ENCODE results near the gene PYGO2. TPM values are rescaled to one million over a fixed set of nuclear protein-coding genes. Genes with fewer than 3 reads are reported as not detected.
A peak's percentile ranks its signal among the peaks of the same experiment; 100 is the strongest.

Gene PYGO2
- total RNA-seq, 4 donors from 2014 or later = 20.2 to 35.3 (median 27.7) TPM

- H3K27ac ChIP-seq (replicated peaks in 1 of 4) = peak within 1 kb of the TSS; percentile 96 to 98 (median 96)
- peak within 1 kb of the TSS; percentile 63 to 77 (median 70) for H3K4me3 ChIP-seq
- peaks cover 41 to 60% (median 53%) of the 10 kb centered on the region in 4 donors for H3K4me1 ChIP-seq
- under 1% methylated on average over 47 of the region's 47 CpGs for WGBS
- peaks cover 0 to 11% (median 2%) of the 10 kb centered on the region in 4 donors for H3K36me3 ChIP-seq
- no peaks in the 10 kb centered on the region for H3K9me3 ChIP-seq
- intact Hi-C loops (cut with DNase I) = no loop called here
- no peaks in the 10 kb centered on the region for H3K27me3 ChIP-seq
- TF ChIP-seq EP300 (IDR thresholded peaks at IDR 0.05) (no peak), POLR2A (IDR thresholded peaks at IDR 0.05; ENCODE audit: low read depth) (peak; percentile 77), POLR2AphosphoS5 (IDR thresholded peaks at IDR 0.05) (peak in 1 of 2 donors; percentile 82)
- TF ChIP-seq, protein P1, sequence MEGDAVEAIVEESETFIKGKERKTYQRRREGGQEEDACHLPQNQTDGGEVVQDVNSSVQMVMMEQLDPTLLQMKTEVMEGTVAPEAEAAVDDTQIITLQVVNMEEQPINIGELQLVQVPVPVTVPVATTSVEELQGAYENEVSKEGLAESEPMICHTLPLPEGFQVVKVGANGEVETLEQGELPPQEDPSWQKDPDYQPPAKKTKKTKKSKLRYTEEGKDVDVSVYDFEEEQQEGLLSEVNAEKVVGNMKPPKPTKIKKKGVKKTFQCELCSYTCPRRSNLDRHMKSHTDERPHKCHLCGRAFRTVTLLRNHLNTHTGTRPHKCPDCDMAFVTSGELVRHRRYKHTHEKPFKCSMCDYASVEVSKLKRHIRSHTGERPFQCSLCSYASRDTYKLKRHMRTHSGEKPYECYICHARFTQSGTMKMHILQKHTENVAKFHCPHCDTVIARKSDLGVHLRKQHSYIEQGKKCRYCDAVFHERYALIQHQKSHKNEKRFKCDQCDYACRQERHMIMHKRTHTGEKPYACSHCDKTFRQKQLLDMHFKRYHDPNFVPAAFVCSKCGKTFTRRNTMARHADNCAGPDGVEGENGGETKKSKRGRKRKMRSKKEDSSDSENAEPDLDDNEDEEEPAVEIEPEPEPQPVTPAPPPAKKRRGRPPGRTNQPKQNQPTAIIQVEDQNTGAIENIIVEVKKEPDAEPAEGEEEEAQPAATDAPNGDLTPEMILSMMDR (IDR thresholded peaks at IDR 0.05) = no peak
- DNase-seq (ENCODE audit: extremely low spot score) = peak; percentile 100
Observed at GRCh38 chr1:154974102-154974807, 12.7 kb upstream of the PYGO2 start, which contains the start of gene CKS1B. TSS of gene CKS1B (plus strand) at chr1:154974681. CDS start at chr1:154974746, 65 bp downstream.

DNA sequence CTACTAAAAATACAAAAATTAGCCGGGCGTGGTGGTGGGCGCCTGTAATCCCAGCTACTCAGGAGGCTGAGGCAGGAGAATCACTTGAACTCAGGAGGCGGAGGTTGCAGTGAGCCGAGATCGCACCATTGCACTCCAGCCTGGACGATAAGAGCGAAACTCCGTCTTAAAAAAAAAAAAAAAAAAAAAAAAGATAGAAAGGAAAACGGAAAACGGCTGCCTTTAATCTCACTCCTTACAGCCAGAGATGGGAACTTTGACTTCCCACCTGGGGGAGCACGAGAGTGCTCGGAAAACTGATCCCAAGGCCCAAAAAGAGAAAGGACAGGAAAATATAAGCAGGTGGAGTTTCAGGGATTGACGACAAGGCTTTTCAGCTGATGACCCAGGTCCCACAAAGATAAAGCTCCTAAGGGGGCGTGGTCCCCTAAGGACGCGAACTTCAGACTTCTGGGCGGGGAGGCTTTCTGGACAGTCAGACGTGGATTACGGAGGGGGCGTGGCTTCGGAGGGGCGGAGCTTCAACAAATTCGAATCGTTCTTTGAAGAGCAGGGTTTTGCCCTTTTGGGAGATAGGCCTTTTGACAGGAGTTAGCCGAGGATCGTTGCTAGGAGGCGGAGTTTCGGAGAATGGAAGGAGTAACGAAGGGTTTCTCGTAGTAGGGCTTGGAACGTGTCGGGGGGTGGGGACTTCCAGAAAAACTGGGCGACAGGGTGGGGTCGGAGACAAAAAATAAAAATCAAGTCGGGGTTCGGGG is 11.9 kb upstream of the PYGO2 start:
- intact Hi-C loops (cut with DNase I) = no loop called here
- no peaks in the 10 kb centered on the region for H3K27me3 ChIP-seq
- TF ChIP-seq EP300 (IDR thresholded peaks at IDR 0.05) (no peak), POLR2A (IDR thresholded peaks at IDR 0.05; ENCODE audit: low read depth) (peak; percentile 20), POLR2AphosphoS5 (IDR thresholded peaks at IDR 0.05) (peak in 1 of 2 donors; percentile 88)
- TF ChIP-seq, protein P1 (IDR thresholded peaks at IDR 0.05) = peak in 2 of 3 experiments; percentile 20 to 37
- peak; percentile 99 for DNase-seq (ENCODE audit: extremely low spot score)
- 6% methylated on average over 37 of the region's 37 CpGs for WGBS
- H3K9me3 ChIP-seq = no peaks in the 10 kb centered on the region
- H3K4me1 ChIP-seq = peaks cover 48 to 67% (median 60%) of the 10 kb centered on the region in 4 donors
- H3K27ac ChIP-seq (replicated peaks in 1 of 4) = peak overlapping the region; percentile 96 to 98 (median 96)
- H3K36me3 ChIP-seq = peaks cover 0 to 15% (median 2%) of the 10 kb centered on the region in 4 donors
- H3K4me3 ChIP-seq = peak overlapping the region; percentile 63 to 77 (median 70)

DNA sequence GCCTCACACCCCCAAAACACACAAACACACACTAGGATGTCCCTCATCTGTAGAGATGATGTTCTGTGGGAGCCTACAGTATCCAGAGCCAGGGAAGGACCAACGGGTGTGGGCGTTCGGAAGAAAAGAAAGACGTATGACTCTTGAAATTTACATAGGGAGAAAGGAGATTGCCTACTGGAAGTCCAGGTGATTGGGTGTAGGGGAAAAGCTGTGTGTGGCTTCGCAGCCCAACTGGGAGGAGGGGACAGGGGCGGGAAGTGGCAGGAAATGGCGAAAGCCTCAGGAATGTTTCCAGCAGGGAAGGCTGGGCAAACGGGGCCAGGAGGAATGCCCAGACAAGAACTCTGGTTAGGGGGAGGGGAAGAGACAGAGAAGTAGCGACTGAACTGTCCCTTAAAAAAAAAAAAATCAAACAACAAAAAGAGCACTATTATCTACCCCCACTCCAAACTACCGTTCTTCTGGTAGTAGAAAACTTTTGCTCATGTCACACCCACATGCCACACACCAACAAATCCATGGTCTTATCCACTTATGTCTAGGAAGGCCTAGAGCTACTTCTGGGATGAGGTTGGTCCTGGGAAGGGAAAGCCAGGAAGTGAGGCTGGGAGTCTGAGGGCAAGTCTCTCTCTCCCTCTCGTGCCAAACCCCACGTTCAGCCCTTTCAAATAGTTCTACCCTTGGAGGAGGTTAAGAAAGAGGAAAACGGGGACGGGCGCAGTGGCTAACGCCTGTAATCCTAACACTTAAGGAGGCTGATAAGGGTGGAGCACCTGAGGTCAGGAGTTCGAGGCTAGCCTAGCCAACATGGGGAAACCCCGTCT is 11.1 kb upstream of the PYGO2 start:
- 38% methylated on average over 18 of the region's 18 CpGs for WGBS
- no peak for DNase-seq (ENCODE audit: extremely low spot score)
- H3K4me1 ChIP-seq = peaks cover 55 to 72% (median 68%) of the 10 kb centered on the region in 4 donors
- no peaks in the 10 kb centered on the region for H3K9me3 ChIP-seq
- peak overlapping the region; percentile 96 to 98 (median 96) for H3K27ac ChIP-seq (replicated peaks in 1 of 4)
- TF ChIP-seq POLR2AphosphoS5 (IDR thresholded peaks at IDR 0.05) = peak in 1 of 2 donors; percentile 72
- TF ChIP-seq, protein P1 (IDR thresholded peaks at IDR 0.05) = no peak
- peak; percentile 79 for TF ChIP-seq EP300 (IDR thresholded peaks at IDR 0.05)
- TF ChIP-seq POLR2A (IDR thresholded peaks at IDR 0.05; ENCODE audit: low read depth) = no peak
- peak overlapping the region; percentile 63 to 77 (median 70) for H3K4me3 ChIP-seq
- H3K36me3 ChIP-seq = peaks cover 0 to 17% (median 9%) of the 10 kb centered on the region in 4 donors
- no peaks in the 10 kb centered on the region for H3K27me3 ChIP-seq
- intact Hi-C loops (cut with DNase I) = no loop called here

DNA sequence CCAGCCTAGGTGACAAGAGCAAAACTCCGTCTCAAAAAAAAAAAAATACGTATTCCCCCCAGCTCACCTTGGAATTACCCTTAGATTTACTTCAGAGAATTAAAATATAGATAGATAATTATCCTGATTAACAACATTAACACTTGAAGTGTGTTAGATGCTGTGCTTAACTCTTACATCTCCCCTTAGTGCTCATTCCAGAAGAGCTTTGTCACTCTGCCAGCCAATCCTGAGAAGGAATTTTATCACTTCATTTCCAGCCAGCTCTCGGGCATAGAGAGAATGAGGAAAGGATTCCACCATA is 10.6 kb upstream of the PYGO2 start:
- Histone ChIP-seq H3K4me1 (peaks cover 58 to 78% (median 72%) of the 10 kb centered on the region in 4 donors), H3K4me3 (peak overlapping the region; percentile 63 to 77 (median 70))
- intact Hi-C loops (cut with DNase I) = no loop called here

More for the DNA sequence above, 10.6 kb upstream of the PYGO2 start:
- no peaks in the 10 kb centered on the region for H3K9me3 ChIP-seq
- WGBS = 61% methylated on average over 3 of the region's 3 CpGs
- H3K36me3 ChIP-seq = peaks cover 0 to 23% (median 14%) of the 10 kb centered on the region in 4 donors
- DNase-seq (ENCODE audit: extremely low spot score) = no peak
- TF ChIP-seq EP300 (IDR thresholded peaks at IDR 0.05) (no peak), POLR2A (IDR thresholded peaks at IDR 0.05; ENCODE audit: low read depth) (peak; percentile 53)
- peak overlapping the region; percentile 96 to 98 (median 96) for H3K27ac ChIP-seq (replicated peaks in 1 of 4)
- no peaks in the 10 kb centered on the region for H3K27me3 ChIP-seq

All from esophagus muscularis mucosa (tissue), 4 donors.